Transverse colon (tissue), 4 donors: ENCODE data around the gene TPCN2. TPM values are rescaled to one million over a fixed set of nuclear protein-coding genes. Genes with fewer than 3 reads are reported as not detected.
A peak's percentile ranks its signal among the peaks of the same experiment; 100 is the strongest.

Experiments
- DNase-seq: peaks from one replicate; pipeline ENCODE4 v3.0.0-alpha.2; 2019
- H3K27ac ChIP-seq, 4 donors: fragments of 200-600 bp; sonication (generic); 2 replicates each; pipeline ENCODE4 v1.5.1; 2016 to 2018; ENCODE audit warnings: inconsistent platforms in 4 of 4
- H3K27me3 ChIP-seq: fragments of 200-600 bp; sonication (generic); 2 replicates; pipeline ENCODE4 v1.5.1; 2017; ENCODE audit warnings: inconsistent platforms
- H3K36me3 ChIP-seq, 4 donors: fragments of 200-600 bp; sonication (generic); 2 replicates each; pipeline ENCODE4 v1.5.1; 2017 to 2019; ENCODE audit warnings: inconsistent platforms in 4 of 4
- H3K4me1 ChIP-seq, 4 donors: fragments of 200-600 bp; sonication (generic); 2 replicates each; pipeline ENCODE4 v1.5.1; 2017 to 2020; ENCODE audit warnings: inconsistent platforms in 4 of 4
- H3K4me3 ChIP-seq, 4 donors: fragments of 200-600 bp; sonication (generic); 1 replicate in 1 of 4; 2 replicates in 3 of 4; pipeline versions ENCODE4 v1.5.1 to v1.6.1; 2017 to 2019; ENCODE audit warnings: inconsistent platforms in 4 of 4
- H3K9me3 ChIP-seq, 2 donors: fragments of 200-600 bp; sonication (generic); 2 replicates each; pipeline ENCODE4 v1.5.1; 2017 to 2019; ENCODE audit warnings: inconsistent platforms in 2 of 2
- CTCF ChIP-seq, 5 experiments: fragments of 200-600 bp in 3 of 5; fragments of 450-650 bp in 2 of 5; sonication (generic) in 3 of 5; IDR thresholded peaks; 1 replicate in 2 of 5; 2 replicates in 3 of 5; pipeline ENCODE4 v1.5.1; 2016 to 2017; ENCODE audit warnings: antibody characterized with exemption in 5 of 5, inconsistent platforms in 3 of 5, mild to moderate bottlenecking in 2 of 5, moderate library complexity in 1 of 5
- EP300 ChIP-seq: sonication (generic); formaldehyde crosslinking; IDR thresholded peaks from one replicate; pipeline ENCODE4 v1.6.1; 2017; ENCODE audit warnings: antibody characterized with exemption, low read depth
- POLR2A ChIP-seq: fragments of 450-650 bp; IDR thresholded peaks from one replicate; pipeline ENCODE4 v1.6.1; 2016; ENCODE audit warnings: antibody characterized with exemption, mild to moderate bottlenecking, moderate library complexity
- POLR2AphosphoS5 ChIP-seq, 3 donors: sonication (generic); formaldehyde crosslinking; IDR thresholded peaks; one replicate each; pipeline ENCODE4 v1.6.1; 2016; ENCODE audit warnings: antibody characterized with exemption in 3 of 3
- WGBS, 2 donors: methylation state at CpG; one replicate each; pipeline ENCODE4 v1.1.5; 2018; ENCODE audit warnings: low coverage in 1 of 2; 5-methylcytosine and 5-hydroxymethylcytosine counted together
- in situ Hi-C, 4 donors: fragments of 200-750 bp; cut with MboI; loops; one replicate each; pipeline versions ENCODE4 v1.15.0 to v1.15.1; 2017; ENCODE audit warnings: low sequenced_read_pairs in 3 of 4, low pct_ligation_motif_present in 1 of 4, low pct_unique_long_range_greater_than_20kb in 1 of 4
- intact Hi-C: fragments of 100-400 bp; cut with DNase I; formaldehyde crosslinking; loops from one replicate; pipeline ENCODE4 v1.15.1; 2023; ENCODE audit warnings: low total_unique reads
- total RNA-seq, 4 donors: library from RNA; depleted of rRNA; stranded (reverse); fragments of >200 nt; gene quantifications; one replicate each; pipeline ENCODE4 v1.1.0, GENCODE V29; 2016

The TPCN2 gene
- total RNA-seq, 4 donors from 2014 or later, result 16.8 to 25.4 (median 20.7) TPM

GRCh38 chr11:69156673-69157155 lies 108.0 kb downstream of the TPCN2 start:
- in situ Hi-C loops, result no loop called here
- Histone ChIP-seq H3K4me1 (peaks cover 0 to 12% (median 9%) of the 10 kb centered on the region in 4 donors), H3K9me3 (no peaks in the 10 kb centered on the region), H3K4me3 (peak overlapping the region in 1 of 4 donors; percentile 17), H3K27me3 (peaks cover 10% of the 10 kb centered on the region), H3K36me3 (no peaks in the 10 kb centered on the region), H3K27ac (peak overlapping the region; percentile 7 to 51 (median 40))
- WGBS, 2 donors, result 88% methylated on average over 15 of the region's 15 CpGs; no CpG with 5 or more reads in 1 of the 2 donors
- DNase-seq, result no peak
- TF ChIP-seq POLR2AphosphoS5 (IDR thresholded peaks at IDR 0.05), result no peak
- intact Hi-C loops, result no loop called here

- WGBS, 2 donors, result 24% methylated on average over 43 of the region's 44 CpGs; no CpG with 5 or more reads in 1 of the 2 donors
- DNase-seq, result no peak
- Histone ChIP-seq H3K4me1 (peaks cover 0 to 12% (median 9%) of the 10 kb centered on the region in 4 donors), H3K9me3 (no peaks in the 10 kb centered on the region), H3K4me3 (peak overlapping the region in 2 of 4 donors; percentile 10 to 17), H3K27me3 (peaks cover 10% of the 10 kb centered on the region), H3K27ac (peak overlapping the region; percentile 7 to 51 (median 40)), H3K36me3 (no peaks in the 10 kb centered on the region)
- intact Hi-C loops, result no loop called here
- TF ChIP-seq EP300 (no peak), POLR2AphosphoS5 (IDR thresholded peaks at IDR 0.05) (no peak), CTCF (IDR thresholded peaks at IDR 0.05) (no peak), POLR2A (no peak)
- in situ Hi-C loops, result no loop called here
Measured at GRCh38 chr11:69157156-69157821, 108.6 kb downstream of the TPCN2 start.

- Histone ChIP-seq H3K27ac (peak overlapping the region in 3 of 4 donors; percentile 7 to 46 (median 41)), H3K27me3 (peaks cover 10% of the 10 kb centered on the region), H3K9me3 (no peaks in the 10 kb centered on the region), H3K4me3 (no peak overlapping the region), H3K4me1 (peaks cover 0 to 12% (median 9%) of the 10 kb centered on the region in 4 donors), H3K36me3 (no peaks in the 10 kb centered on the region)
- intact Hi-C loops, result no loop called here
- no peak for DNase-seq
- 88% methylated on average over 15 of the region's 15 CpGs; no CpG with 5 or more reads in 1 of the 2 donors for WGBS, 2 donors
- no peak for TF ChIP-seq POLR2A
- TF ChIP-seq POLR2AphosphoS5 (IDR thresholded peaks at IDR 0.05), result no peak
- TF ChIP-seq CTCF (IDR thresholded peaks at IDR 0.05), result no peak
- TF ChIP-seq EP300, result no peak
- in situ Hi-C loops, result no loop called here
Measured at GRCh38 chr11:69157822-69158231, 109.1 kb downstream of the TPCN2 start.

GRCh38 chr11:69158301-69159149 lies 109.8 kb downstream of the TPCN2 start:
- in situ Hi-C loops, result no loop called here
- H3K27ac ChIP-seq, result no peak overlapping the region
- 87 to 90% methylated on average over 2 to 21 of the region's 21 CpGs for WGBS, 2 donors

More at GRCh38 chr11:69158301-69159149, 109.8 kb downstream of the TPCN2 start:
- no peak for TF ChIP-seq CTCF (IDR thresholded peaks at IDR 0.05)
- no peak for TF ChIP-seq POLR2AphosphoS5 (IDR thresholded peaks at IDR 0.05)
- TF ChIP-seq EP300, result no peak
- TF ChIP-seq POLR2A, result no peak
- Histone ChIP-seq H3K4me3 (no peak overlapping the region), H3K4me1 (peaks cover 0 to 12% (median 9%) of the 10 kb centered on the region in 4 donors), H3K36me3 (no peaks in the 10 kb centered on the region), H3K9me3 (no peaks in the 10 kb centered on the region), H3K27me3 (peaks cover 10% of the 10 kb centered on the region)
- no peak for DNase-seq
- intact Hi-C loops, result no loop called here
